ENCODE data around the gene NAB2. TPM values are rescaled to one million over a fixed set of nuclear protein-coding genes. Genes with fewer than 3 reads are reported as not detected.

Gene NAB2
- polyA plus RNA-seq, 2 of the 4 experiments (the other 2 are of a cell fraction): 8.6 to 9.8 TPM

GRCh38 chr12:57106021-57106708 is 17.3 kb downstream of the NAB2 start:
- no peak overlapping the region for H3K4me2 ChIP-seq
- no peak overlapping the region for H3K4me3 ChIP-seq
- ChIA-PET CTCF (interaction anchor here (0.8 to 13.4 kb wide), 5 partner anchors 11 to 77 kb away, joined by 4 to 440 read pairs (median 16); partner anchors contain the start of genes NAB2 and NEMP1), POLR2A (interaction anchor here (0.8 kb wide), 1 partner anchor 18 kb away, joined by 3 read pairs; no protein-coding TSS in a partner anchor)
- ATAC-seq (no peak), FAIRE-seq (no peak), DNase-seq (ENCODE audit: low read depth in 1 of 2, low spot score in 1 of 2) (no peak)
- peaks cover 30% of the 10 kb centered on the region for H3K4me1 ChIP-seq
- TF ChIP-seq, protein P1, sequence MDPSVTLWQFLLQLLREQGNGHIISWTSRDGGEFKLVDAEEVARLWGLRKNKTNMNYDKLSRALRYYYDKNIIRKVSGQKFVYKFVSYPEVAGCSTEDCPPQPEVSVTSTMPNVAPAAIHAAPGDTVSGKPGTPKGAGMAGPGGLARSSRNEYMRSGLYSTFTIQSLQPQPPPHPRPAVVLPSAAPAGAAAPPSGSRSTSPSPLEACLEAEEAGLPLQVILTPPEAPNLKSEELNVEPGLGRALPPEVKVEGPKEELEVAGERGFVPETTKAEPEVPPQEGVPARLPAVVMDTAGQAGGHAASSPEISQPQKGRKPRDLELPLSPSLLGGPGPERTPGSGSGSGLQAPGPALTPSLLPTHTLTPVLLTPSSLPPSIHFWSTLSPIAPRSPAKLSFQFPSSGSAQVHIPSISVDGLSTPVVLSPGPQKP (IDR thresholded peaks at IDR 0.05; ENCODE audit: low read depth, low read length): no peak
- TF ChIP-seq HES2 (IDR thresholded peaks at IDR 0.05) (no peak), JUNB (IDR thresholded peaks at IDR 0.05) (no peak), TFCP2L1 (CRISPR knock-in tag; IDR thresholded peaks at IDR 0.05) (no peak), NPAS2 (CRISPR knock-in tag; IDR thresholded peaks at IDR 0.05; ENCODE audit: borderline replicate concordance) (no peak), GATA3 (IDR thresholded peaks at IDR 0.05; ENCODE audit: borderline replicate concordance) (no peak), EHF (CRISPR knock-in tag; IDR thresholded peaks at IDR 0.05) (no peak), CHD4 (IDR thresholded peaks at IDR 0.05; ENCODE audit: borderline replicate concordance) (no peak), CBX8 (IDR thresholded peaks at IDR 0.05) (no peak), RARB (CRISPR knock-in tag; IDR thresholded peaks at IDR 0.05) (no peak)
- H3K9me3 ChIP-seq: no peaks in the 10 kb centered on the region
- no peak overlapping the region for H3K27ac ChIP-seq
- 92% methylated on average over 9 of the region's 9 CpGs for WGBS (ENCODE audit: missing lambda C conversion rate)

GRCh38 chr12:57107456-57108155 is 18.7 kb downstream of the NAB2 start:
- H3K9me3 ChIP-seq: no peaks in the 10 kb centered on the region
- H3K27ac ChIP-seq: no peak overlapping the region
- 88% methylated on average over 7 of the region's 7 CpGs for WGBS (ENCODE audit: missing lambda C conversion rate)
- H3K4me3 ChIP-seq: no peak overlapping the region
- peaks cover 19% of the 10 kb centered on the region for H3K4me1 ChIP-seq
- DNase-seq (ENCODE audit: low read depth in 1 of 2, low spot score in 1 of 2): no peak
- POLR2A ChIA-PET: no interaction called here
- no peak overlapping the region for H3K4me2 ChIP-seq
- FAIRE-seq: no peak
- TF ChIP-seq ZSCAN20 (CRISPR knock-in tag; IDR thresholded peaks at IDR 0.05): no peak
- TF ChIP-seq CBX8 (IDR thresholded peaks at IDR 0.05): no peak
- no peak for TF ChIP-seq CHD4 (IDR thresholded peaks at IDR 0.05; ENCODE audit: borderline replicate concordance)
- TF ChIP-seq HMGXB4 (CRISPR knock-in tag; IDR thresholded peaks at IDR 0.05; ENCODE audit: borderline replicate concordance): no peak
- TF ChIP-seq POLR2A (IDR thresholded peaks at IDR 0.05; ENCODE audit: low read length): no peak
- no peak for TF ChIP-seq JUN (IDR thresholded peaks at IDR 0.05)
- no peak for TF ChIP-seq MYC (IDR thresholded peaks at IDR 0.05; ENCODE audit: borderline replicate concordance, low read length)
- TF ChIP-seq ESRRA (IDR thresholded peaks at IDR 0.05; ENCODE audit: borderline replicate concordance, low read length): no peak
- TF ChIP-seq ZNF302 (CRISPR knock-in tag; IDR thresholded peaks at IDR 0.05): no peak
- TF ChIP-seq USF2 (IDR thresholded peaks at IDR 0.05): no peak
- TF ChIP-seq BCL3 (IDR thresholded peaks at IDR 0.05): no peak
- TF ChIP-seq RFX5 (IDR thresholded peaks at IDR 0.05): no peak
- TF ChIP-seq MAX (IDR thresholded peaks at IDR 0.05): no peak
- TF ChIP-seq MAZ (IDR thresholded peaks at IDR 0.05; ENCODE audit: borderline replicate concordance, low read depth, low read length): no peak
- TF ChIP-seq HOXB13 (CRISPR knock-in tag; IDR thresholded peaks at IDR 0.05; ENCODE audit: low read depth): no peak
- TF ChIP-seq ZC3H11A (IDR thresholded peaks at IDR 0.05): no peak
- no peak for TF ChIP-seq HOXB5 (CRISPR knock-in tag; IDR thresholded peaks at IDR 0.05)
- TF ChIP-seq FOSL2 (IDR thresholded peaks at IDR 0.05): no peak
- TF ChIP-seq FOSL2 (CRISPR knock-in tag; IDR thresholded peaks at IDR 0.05): no peak
- CTCF ChIA-PET: interaction anchor here (0.8 to 13.4 kb wide), 6 partner anchors 12 to 76 kb away, joined by 3 to 440 read pairs (median 10); partner anchors contain the start of genes NAB2 and NEMP1
- no peak for ATAC-seq

Data from A549 (cell line).